Adipocyte (in vitro differentiated cells): ENCODE data around the gene CD63.

Source experiments
- DNase-seq: peaks from one replicate; pipeline ENCODE4 v3.0.0-alpha.2; 2015; ENCODE audit warnings: low read depth
- H3K27me3 ChIP-seq: replicated peaks from 2 replicates; pipeline ENCODE4 v1.7.0; 2013; ENCODE audit warnings: mild to moderate bottlenecking, low read length, moderate library complexity; ENCODE audit not compliant: control insufficient read depth, insufficient read depth
- H3K36me3 ChIP-seq: 2 replicates; pipeline ENCODE4 v1.7.0; 2013; ENCODE audit warnings: low read length, mild to moderate bottlenecking, moderate library complexity; ENCODE audit not compliant: control insufficient read depth, insufficient read depth, severe bottlenecking
- H3K4me1 ChIP-seq: 2 replicates; pipeline ENCODE4 v1.7.0; 2013; ENCODE audit warnings: mild to moderate bottlenecking, low read length, moderate library complexity; ENCODE audit not compliant: control insufficient read depth, insufficient read depth
- H3K4me3 ChIP-seq: 2 replicates; pipeline ENCODE4 v1.7.0; 2013; ENCODE audit warnings: mild to moderate bottlenecking, low read length, moderate library complexity
- H3K9ac ChIP-seq: 2 replicates; pipeline ENCODE4 v1.7.0; 2013; ENCODE audit warnings: mild to moderate bottlenecking, low read length, moderate library complexity
- H3K9me3 ChIP-seq: 2 replicates; pipeline ENCODE4 v1.7.0; 2013; ENCODE audit warnings: mild to moderate bottlenecking, low read length, moderate library complexity; ENCODE audit not compliant: control insufficient read depth

CD63 gene

DNA sequence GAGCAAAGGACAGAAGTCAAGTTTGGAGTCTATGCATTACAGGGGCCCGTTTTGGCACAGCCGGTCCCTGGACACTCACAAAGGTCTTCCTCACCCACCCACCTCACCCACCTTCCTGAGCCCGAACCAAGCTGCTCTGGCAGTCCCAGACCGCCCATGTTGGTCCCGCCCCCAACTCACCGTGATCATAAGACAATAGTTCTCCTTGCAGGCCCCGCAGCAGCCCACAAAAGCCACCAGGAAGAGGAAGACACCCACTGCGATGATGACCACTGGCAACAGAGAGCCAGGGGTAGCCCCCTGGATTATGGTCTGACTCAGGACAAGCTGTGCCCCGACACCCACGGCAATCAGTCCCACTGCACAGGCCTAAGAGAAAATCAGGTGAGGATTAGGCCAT lies 1.8 kb downstream of the CD63 start:
- DNase-seq: no peak
- Histone ChIP-seq H3K9ac (peak overlapping the region; percentile 99), H3K4me3 (peak overlapping the region; percentile 97), H3K4me1 (peaks cover 50% of the 10 kb centered on the region), H3K36me3 (peaks cover 35% of the 10 kb centered on the region), H3K27me3 (no peaks in the 10 kb centered on the region), H3K9me3 (no peaks in the 10 kb centered on the region)

DNA sequence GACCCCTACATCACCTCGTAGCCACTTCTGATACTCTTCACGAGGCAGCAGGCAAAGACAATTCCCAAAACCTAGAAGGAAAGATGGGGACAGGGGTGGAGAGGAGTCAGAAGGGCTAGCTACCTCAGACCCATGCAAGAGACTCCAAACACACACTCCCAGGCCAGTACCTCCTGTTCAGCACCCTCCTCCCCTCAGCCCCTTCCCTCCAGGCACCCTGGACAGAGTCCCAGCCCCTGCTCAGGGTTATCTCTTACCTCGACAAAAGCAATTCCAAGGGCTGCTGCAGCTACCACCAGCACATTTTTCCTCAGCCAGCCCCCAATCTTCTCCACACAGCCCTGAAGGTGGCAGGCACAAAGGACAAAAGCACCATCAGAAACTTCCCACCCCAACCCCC lies 3.3 kb downstream of the CD63 start:
- Histone ChIP-seq H3K4me3 (peak overlapping the region; percentile 97), H3K4me1 (peaks cover 55% of the 10 kb centered on the region), H3K36me3 (peaks cover 35% of the 10 kb centered on the region), H3K9ac (peak overlapping the region; percentile 99), H3K27me3 (no peaks in the 10 kb centered on the region), H3K9me3 (no peaks in the 10 kb centered on the region)
- no peak for DNase-seq

DNA sequence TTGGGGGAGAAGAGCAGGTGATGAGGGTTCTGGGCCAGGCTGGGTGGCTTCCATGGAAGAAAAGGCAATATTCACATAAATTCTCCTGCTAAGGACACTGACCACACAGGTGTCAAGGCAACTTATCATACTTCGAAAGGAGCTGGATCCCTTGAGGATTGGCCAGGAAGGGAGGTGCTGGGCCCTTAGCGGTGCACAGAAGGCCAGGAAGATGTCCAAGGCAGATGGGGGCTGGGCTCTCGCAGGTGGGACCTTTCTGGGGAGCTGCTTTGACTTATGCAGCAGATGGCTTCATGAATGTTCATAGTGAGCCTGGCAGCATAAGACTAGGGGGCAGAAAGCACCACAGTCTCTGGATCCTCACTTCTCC lies 3.9 kb downstream of the CD63 start:
- Histone ChIP-seq H3K9me3 (no peaks in the 10 kb centered on the region), H3K9ac (peak overlapping the region; percentile 99), H3K36me3 (peaks cover 35% of the 10 kb centered on the region), H3K4me3 (peak overlapping the region; percentile 97), H3K4me1 (peaks cover 56% of the 10 kb centered on the region), H3K27me3 (no peaks in the 10 kb centered on the region)
- DNase-seq: no peak

DNA sequence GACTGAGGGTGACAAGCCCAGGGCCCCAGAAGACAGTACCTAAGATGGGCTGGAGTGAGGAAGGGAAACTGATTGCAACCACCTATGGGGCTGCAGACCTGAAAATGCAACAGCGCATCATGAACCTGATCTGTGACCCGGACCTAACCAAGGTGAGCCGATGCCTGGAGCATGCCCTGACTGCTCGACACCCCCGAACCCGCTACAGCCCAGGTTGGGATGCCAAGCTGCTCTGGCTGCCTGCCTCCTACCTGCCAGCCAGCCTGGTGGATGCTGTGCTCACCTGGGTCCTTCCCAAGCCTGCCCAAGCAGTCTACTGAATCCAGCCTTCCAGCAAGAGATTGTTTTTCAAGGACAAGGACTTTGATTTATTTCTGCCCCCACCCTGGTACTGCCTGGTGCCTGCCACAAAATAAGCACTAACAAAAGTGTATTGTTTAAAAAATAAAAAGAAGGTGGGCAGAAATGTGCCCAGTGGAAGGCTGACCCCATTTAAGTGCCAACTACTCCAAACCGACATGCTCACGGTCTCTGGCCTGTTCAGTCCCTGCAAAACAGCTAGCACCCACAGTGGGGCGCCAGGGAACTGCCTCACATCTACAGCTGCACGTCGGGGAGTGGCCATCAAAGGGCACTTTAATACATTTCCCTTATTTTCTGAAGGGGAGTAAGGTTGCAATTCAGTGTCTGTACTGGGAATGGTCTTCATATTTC lies 4.4 kb downstream of the CD63 start:
- Histone ChIP-seq H3K9ac (peak overlapping the region; percentile 99), H3K36me3 (peaks cover 35% of the 10 kb centered on the region), H3K4me1 (peaks cover 61% of the 10 kb centered on the region), H3K4me3 (peak overlapping the region; percentile 97), H3K27me3 (no peaks in the 10 kb centered on the region), H3K9me3 (no peaks in the 10 kb centered on the region)
- peak; percentile 75 for DNase-seq

DNA sequence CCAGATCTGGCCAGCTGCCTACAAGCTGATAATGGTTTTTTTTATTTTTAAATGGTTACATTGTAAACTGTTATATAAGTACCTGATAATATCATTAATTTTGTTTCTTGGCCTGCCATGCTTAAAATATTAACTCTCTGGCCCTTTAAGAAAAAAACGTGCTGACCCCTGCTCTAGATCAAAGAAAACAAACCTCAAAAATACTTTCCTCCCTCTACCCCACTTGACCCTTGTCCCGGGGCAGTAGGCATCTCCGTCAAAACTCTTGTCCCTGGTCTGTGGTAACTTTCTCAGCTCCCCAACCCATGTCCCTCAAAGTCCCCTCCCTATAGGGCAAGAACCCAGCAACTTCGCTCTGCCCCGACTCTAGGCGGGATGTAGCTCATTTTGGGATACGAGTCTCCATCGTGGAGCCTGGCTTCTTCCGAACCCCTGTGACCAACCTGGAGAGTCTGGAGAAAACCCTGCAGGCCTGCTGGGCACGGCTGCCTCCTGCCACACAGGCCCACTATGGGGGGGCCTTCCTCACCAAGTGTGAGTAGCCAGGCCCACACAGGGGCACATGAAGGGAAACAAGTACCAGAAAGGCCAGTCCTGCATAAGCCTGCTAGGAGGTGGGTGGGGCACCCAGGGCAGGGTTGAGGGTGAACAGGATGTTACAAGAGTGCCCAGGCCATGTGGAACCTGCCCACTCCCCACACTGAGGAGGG lies 5.1 kb downstream of the CD63 start:
- H3K27me3 ChIP-seq: no peaks in the 10 kb centered on the region
- DNase-seq: no peak
- peaks cover 68% of the 10 kb centered on the region for H3K4me1 ChIP-seq
- no peaks in the 10 kb centered on the region for H3K9me3 ChIP-seq
- H3K9ac ChIP-seq: peak overlapping the region; percentile 99
- H3K36me3 ChIP-seq: peaks cover 35% of the 10 kb centered on the region
- H3K4me3 ChIP-seq: peak overlapping the region; percentile 43

DNA sequence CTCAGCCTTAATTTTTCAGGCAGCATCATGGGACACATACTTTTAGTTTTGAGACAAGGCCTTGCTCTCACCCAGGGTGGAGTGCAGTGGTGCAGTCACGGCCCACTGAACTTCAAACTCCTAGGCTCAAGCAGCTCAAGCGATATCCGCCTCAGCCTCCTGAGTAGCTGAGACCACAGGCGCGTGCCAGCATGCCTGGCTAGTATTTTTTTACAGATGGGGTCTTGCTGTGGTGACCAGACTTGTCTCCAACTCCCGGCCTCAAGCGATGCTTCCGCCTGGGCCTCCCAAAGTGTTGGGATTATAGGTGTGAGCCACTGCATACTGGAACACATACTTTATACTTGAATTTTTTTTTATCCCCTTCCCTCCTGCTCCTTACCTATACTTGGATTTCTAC lies 5.9 kb downstream of the CD63 start:
- Histone ChIP-seq H3K9ac (peak overlapping the region; percentile 99), H3K4me1 (peaks cover 76% of the 10 kb centered on the region), H3K36me3 (peaks cover 35% of the 10 kb centered on the region), H3K9me3 (no peaks in the 10 kb centered on the region), H3K4me3 (no peak overlapping the region), H3K27me3 (no peaks in the 10 kb centered on the region)
- no peak for DNase-seq

DNA sequence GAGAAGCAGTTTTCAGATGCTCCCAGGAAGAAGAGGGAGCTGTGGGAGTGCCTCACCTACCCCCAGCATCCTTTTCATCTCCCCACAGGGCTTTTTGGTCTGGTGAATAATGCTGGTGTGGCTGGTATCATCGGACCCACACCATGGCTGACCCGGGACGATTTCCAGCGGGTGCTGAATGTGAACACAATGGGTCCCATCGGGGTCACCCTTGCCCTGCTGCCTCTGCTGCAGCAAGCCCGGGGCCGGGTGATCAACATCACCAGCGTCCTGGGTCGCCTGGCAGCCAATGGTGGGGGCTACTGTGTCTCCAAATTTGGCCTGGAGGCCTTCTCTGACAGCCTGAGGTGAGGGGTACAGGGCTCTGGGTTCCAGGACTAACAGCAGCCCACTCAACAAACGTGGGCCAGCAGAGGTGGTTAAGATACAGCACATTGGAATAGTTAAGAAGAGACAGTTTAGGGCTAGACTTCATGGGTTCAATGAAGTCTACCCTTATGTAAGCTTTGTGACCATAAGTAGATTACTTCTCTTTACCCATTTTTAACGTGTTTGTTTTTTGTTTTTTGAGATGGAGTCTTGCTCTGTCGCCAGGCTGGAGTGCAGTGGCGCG lies 7.1 kb downstream of the CD63 start:
- H3K4me3 ChIP-seq: peak overlapping the region; percentile 76
- H3K27me3 ChIP-seq: no peaks in the 10 kb centered on the region
- H3K4me1 ChIP-seq: peaks cover 84% of the 10 kb centered on the region
- no peaks in the 10 kb centered on the region for H3K9me3 ChIP-seq
- H3K9ac ChIP-seq: peak overlapping the region; percentile 86
- no peak for DNase-seq
- peaks cover 30% of the 10 kb centered on the region for H3K36me3 ChIP-seq

DNA sequence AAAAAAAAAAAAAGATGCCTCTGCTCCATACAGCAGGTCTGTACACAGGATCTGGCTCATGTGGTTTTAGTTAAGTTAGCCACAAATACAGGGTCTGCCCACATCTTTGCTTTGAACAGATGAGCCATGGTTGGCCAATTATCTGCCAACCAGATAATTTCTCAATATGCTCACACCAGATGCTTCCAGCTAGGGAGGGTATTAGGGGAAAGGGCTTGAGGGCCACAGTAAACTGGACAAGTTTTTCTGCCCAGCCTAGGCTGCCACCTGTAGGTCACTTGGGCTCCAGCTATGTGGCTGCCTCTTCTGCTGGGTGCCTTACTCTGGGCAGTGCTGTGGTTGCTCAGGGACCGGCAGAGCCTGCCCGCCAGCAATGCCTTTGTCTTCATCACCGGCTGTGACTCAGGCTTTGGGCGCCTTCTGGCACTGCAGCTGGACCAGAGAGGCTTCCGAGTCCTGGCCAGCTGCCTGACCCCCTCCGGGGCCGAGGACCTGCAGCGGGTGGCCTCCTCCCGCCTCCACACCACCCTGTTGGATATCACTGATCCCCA lies 7.8 kb downstream of the CD63 start:
- H3K36me3 ChIP-seq: peaks cover 24% of the 10 kb centered on the region
- DNase-seq: peak; percentile 89
- peaks cover 78% of the 10 kb centered on the region for H3K4me1 ChIP-seq
- peak overlapping the region; percentile 76 for H3K4me3 ChIP-seq
- H3K27me3 ChIP-seq: no peaks in the 10 kb centered on the region
- H3K9me3 ChIP-seq: no peaks in the 10 kb centered on the region
- H3K9ac ChIP-seq: peak overlapping the region; percentile 86

DNA sequence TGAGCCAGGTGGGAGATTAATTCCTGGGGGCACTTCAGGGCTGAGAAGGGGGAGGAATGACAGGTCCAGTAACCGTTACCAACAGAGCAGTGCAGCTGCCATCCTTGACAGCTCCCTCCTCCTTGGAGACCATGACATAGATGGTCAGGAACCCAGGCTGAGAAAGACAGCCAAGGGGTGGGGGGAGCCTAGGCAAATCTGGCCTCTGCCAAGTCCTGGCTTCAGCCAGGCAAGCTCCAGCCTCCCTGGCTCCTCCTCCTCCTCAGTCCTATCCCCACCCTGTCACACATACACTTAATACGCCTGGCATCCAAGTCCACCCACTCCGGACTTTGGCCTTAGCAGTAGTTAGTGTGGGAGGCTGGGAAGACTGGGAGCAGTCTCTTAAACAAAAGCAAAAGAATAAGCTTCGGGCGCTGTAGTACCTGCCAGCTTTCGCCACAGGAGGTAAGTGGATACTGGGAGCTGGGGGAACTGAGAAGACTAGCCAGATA lies 8.7 kb downstream of the CD63 start, which contains the start of gene RDH5:
Gene RDH5 (plus strand): TSS at position 323 of the 494 bp plus-strand sequence. CDS start 792 bp downstream, outside the sequence.
- H3K36me3 ChIP-seq: peaks cover 15% of the 10 kb centered on the region
- DNase-seq: peak; percentile 85
- H3K4me1 ChIP-seq: peaks cover 77% of the 10 kb centered on the region
- H3K27me3 ChIP-seq: no peaks in the 10 kb centered on the region
- H3K9me3 ChIP-seq: no peaks in the 10 kb centered on the region
- H3K4me3 ChIP-seq: peak within 1 kb of the TSS; percentile 76
- peak within 1 kb of the TSS; percentile 86 for H3K9ac ChIP-seq

DNA sequence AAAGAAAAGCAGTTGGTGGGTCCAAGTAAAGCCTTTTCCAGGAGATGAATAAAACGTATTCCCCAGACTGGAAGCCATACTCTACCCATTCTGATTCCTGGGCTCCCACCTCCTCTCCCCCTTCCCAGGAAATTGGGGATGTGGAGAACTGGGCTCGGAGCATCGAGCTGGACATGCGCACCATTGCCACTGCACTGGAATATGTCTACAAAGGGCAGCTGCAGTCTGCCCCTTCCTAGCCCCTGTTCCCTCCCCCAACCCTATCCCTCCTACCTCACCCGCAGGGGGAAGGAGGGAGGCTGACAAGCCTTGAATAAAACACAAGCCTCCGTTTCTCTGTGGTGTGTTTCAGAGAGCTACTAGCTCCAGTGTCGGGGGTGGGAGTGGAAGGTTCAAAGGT lies 9.4 kb downstream of the CD63 start:
- Histone ChIP-seq H3K36me3 (peaks cover 8% of the 10 kb centered on the region), H3K27me3 (no peaks in the 10 kb centered on the region), H3K4me3 (no peak overlapping the region), H3K9me3 (no peaks in the 10 kb centered on the region), H3K9ac (peak overlapping the region; percentile 86), H3K4me1 (peaks cover 73% of the 10 kb centered on the region)
- no peak for DNase-seq
